Measurements from ENCODE around the gene ADAM15. TPM values are rescaled to one million over a fixed set of nuclear protein-coding genes. Genes with fewer than 3 reads are reported as not detected.

The ADAM15 gene
- total RNA-seq, 4 donors from 2014 or later, result 232 to 289 (median 279) TPM

DNA sequence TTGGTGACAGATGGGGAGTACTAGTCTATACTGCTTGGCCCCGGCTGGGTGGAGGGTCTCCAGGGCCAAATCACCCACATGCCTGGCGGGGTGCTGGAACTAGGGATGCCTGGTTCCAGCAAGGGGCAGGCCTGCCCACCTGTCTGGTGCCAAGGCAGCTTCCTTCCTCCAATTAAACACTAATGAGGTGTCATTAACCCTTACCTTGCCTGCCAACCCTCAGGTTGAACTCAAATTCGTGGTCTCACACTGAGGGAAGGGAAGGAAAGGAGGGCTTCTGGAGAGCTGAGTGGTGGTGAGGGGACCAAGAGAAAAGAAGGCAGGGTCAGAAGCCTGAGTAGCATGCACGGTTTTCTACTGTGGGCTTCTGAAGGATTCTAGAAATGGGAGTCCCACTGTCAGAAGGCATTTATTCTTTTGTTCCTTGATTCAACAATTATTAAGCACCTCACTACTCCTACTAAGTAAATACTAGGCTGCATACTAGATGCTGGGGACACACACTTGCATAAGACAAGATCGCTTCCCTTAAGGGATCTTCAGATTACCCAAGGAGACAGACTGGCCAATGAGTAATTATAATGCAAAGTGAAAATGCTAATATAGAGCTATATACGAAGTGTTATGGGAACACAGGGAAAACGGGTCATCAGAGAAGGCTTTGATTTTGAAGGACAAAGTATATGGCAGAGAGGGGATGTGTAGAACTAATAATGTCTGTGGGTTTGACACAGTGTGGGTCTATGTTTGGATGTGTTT, 21.6 kb downstream of the ADAM15 start:
- 49% methylated on average over 7 of the region's 7 CpGs for WGBS, 2 donors
- no peak overlapping the region for H3K4me3 ChIP-seq (ENCODE audit: low read depth, poor library complexity, severe bottlenecking)
- TF ChIP-seq CTCF (IDR thresholded peaks at IDR 0.05) (no peak), POLR2A (IDR thresholded peaks at IDR 0.05) (no peak)
- DNase-seq (ENCODE audit: low spot score in 2 of 2), result no peak
- intact Hi-C loops (cut with DNase I; ENCODE audit: low total_unique reads), result no loop called here

GRCh38 chr1:155073377-155074242, 22.5 kb downstream of the ADAM15 start:
- H3K4me3 ChIP-seq (ENCODE audit: low read depth, poor library complexity, severe bottlenecking), result no peak overlapping the region
- intact Hi-C loops (cut with DNase I; ENCODE audit: low total_unique reads), result no loop called here
- no peak for TF ChIP-seq POLR2A (IDR thresholded peaks at IDR 0.05)
- TF ChIP-seq CTCF (IDR thresholded peaks at IDR 0.05), result no peak
- DNase-seq (ENCODE audit: low spot score in 2 of 2), result no peak
- WGBS, 2 donors, result 55 to 63% methylated on average over 3 of the region's 3 CpGs

GRCh38 chr1:155075535-155075934, 24.4 kb downstream of the ADAM15 start:
- TF ChIP-seq POLR2A (IDR thresholded peaks at IDR 0.05) (no peak), CTCF (IDR thresholded peaks at IDR 0.05) (no peak)
- intact Hi-C loops (cut with DNase I; ENCODE audit: low total_unique reads), result no loop called here
- no peak for DNase-seq (ENCODE audit: low spot score in 2 of 2)
- H3K4me3 ChIP-seq (ENCODE audit: low read depth, poor library complexity, severe bottlenecking), result no peak overlapping the region
- WGBS, 2 donors, result 47 to 49% methylated on average over 5 of the region's 5 CpGs

DNA sequence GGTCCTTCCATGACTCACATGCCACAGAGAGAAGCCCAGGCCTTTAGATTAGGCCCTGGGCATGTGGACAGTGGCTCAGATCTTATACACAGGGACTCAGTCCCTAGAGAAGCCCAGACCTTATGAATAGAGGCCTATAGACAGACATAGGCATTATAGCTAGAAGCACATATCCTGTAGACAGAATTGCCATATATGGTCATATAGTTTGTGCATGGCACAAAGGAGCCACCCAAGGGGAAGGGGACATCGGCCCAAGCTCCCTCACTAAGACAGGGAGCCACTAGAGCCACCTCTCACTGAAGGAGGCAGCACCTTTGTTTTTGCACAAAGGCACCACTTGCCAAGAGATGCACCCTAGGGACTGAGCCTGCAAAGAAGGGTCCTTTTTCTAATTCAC, 25.3 kb downstream of the ADAM15 start:
- 85 to 87% methylated on average over 1 of the region's 1 CpG for WGBS, 2 donors
- no peak for DNase-seq (ENCODE audit: low spot score in 2 of 2)
- intact Hi-C loops (cut with DNase I; ENCODE audit: low total_unique reads), result no loop called here
- TF ChIP-seq CTCF (IDR thresholded peaks at IDR 0.05) (no peak), POLR2A (IDR thresholded peaks at IDR 0.05) (no peak)
- H3K4me3 ChIP-seq (ENCODE audit: low read depth, poor library complexity, severe bottlenecking), result no peak overlapping the region

- intact Hi-C loops (cut with DNase I; ENCODE audit: low total_unique reads), result no loop called here
- no peak for DNase-seq (ENCODE audit: low spot score in 2 of 2)
- TF ChIP-seq POLR2A (IDR thresholded peaks at IDR 0.05), result no peak
- no peak for TF ChIP-seq CTCF (IDR thresholded peaks at IDR 0.05)
- H3K4me3 ChIP-seq (ENCODE audit: low read depth, poor library complexity, severe bottlenecking), result no peak overlapping the region
- 86 to 93% methylated on average over 3 of the region's 3 CpGs for WGBS, 2 donors
Observed at GRCh38 chr1:155077346-155077745, 26.2 kb downstream of the ADAM15 start.

All from lower leg skin (tissue), 4 donors.